ENCODE data around the gene ISL1.

- no peak for TF ChIP-seq POLR2A (IDR thresholded peaks at IDR 0.05; ENCODE audit: low read depth, low read length)
- TF ChIP-seq TAF1 (IDR thresholded peaks at IDR 0.05; ENCODE audit: low read depth, low read length), result no peak
- no peak for TF ChIP-seq POLR2AphosphoS5 (IDR thresholded peaks at IDR 0.05; ENCODE audit: low read depth, low read length)
- no peak for TF ChIP-seq POU2F2 (IDR thresholded peaks at IDR 0.05; ENCODE audit: low read depth, low read length)
These were observed 8.2 kb upstream of the ISL1 start for GRCh38 chr5:51375084-51375483.
